HG02642 (cell line): ENCODE measurements around the gene IGF2BP3.

Experiments
- ATAC-seq: cut with Tn5 transposase; IDR thresholded peaks from one replicate; pipeline ENCODE4 v1.9.1; 2021; ENCODE audit warnings: mild to moderate bottlenecking; ENCODE audit not compliant: unreplicated experiment, poor library complexity

The IGF2BP3 gene

GRCh38 chr7:23389701-23390100 lies 80.6 kb downstream of the IGF2BP3 start:
- no peak for ATAC-seq

GRCh38 chr7:23387583-23387982 lies 82.7 kb downstream of the IGF2BP3 start:
- ATAC-seq = no peak

DNA sequence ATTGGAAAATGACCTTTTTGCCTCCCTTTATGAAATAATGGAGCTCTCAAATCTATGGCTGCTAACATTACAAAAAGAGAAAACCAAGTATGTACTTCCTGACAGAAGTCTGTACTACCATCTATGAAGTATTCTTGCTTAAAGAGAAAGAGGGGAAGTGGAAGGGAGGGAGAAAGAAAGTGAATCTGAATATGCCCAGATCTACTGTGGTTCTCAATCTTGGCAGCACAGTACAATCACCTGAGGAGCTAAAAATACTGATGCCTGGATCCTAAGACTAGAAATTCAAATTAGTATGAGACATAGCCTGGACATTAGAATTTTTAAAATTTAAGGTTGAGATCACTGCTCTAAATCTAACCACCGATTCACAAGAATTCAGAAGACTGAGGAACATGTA lies 85.2 kb downstream of the IGF2BP3 start:
- no peak for ATAC-seq

DNA sequence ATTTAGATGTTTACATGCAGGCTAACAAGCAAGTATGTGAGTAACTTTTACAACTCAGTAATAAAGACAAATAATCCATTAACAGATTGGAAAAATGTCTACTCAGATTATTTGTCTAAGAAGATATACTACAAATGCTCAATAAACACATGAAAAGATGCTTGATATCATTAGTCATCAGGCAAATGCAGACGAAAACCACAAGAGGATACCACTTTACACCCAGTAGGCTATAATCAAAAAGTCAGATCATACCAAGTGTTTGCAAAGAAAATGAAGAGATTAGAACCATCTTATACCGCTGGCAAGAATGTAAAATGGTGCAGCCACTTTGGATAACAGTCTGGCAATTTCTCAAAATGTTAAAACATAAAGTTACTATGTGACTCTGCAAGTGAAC lies 87.1 kb downstream of the IGF2BP3 start:
- no peak for ATAC-seq

DNA sequence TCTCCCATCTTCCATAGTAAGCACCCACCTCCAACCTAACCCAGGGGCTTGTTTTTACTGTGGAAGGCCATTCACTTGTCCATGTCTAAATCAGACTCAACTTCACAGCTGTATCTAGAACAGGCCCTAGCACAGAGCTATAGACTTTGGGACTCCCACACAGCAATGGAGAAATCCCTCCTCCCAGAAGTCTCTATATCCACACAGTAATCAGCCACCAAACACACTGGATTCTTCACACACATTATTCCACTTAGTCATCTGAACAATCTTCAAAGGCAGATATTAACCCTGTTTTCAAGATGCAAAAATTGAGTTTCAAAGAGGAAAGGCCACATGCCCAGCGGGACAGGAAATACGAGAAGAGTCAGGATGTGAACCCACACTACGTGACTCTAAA lies 89.3 kb downstream of the IGF2BP3 start:
- ATAC-seq = no peak

- ATAC-seq = no peak
Observed at GRCh38 chr7:23380556-23380955, 89.7 kb downstream of the IGF2BP3 start.

DNA sequence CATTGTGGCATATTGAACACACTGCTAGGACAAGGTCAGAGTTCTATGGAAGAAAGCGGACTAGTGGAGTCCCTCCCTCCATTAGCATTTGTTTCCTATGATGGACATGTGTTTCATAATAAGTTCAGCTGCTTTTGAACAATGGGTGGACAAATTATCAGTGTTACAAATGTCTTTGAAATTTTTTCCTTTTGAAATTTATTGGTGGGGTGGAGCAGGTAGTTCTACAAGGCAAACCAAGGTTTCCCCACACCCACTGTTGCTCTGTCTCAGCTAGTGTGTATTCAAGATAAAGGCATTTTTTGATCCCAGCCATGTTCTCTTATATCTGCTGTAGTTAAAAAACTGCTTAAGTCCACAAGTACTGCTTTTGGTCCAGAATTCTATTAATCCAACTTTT lies 91.3 kb downstream of the IGF2BP3 start:
- ATAC-seq = no peak

- no peak for ATAC-seq
Observed at GRCh38 chr7:23377134-23377533, 93.2 kb downstream of the IGF2BP3 start.

GRCh38 chr7:23373151-23374004 lies 96.9 kb downstream of the IGF2BP3 start:
- peak; percentile 76 for ATAC-seq

- ATAC-seq = no peak
Observed at GRCh38 chr7:23372611-23373010, 97.7 kb downstream of the IGF2BP3 start.

DNA sequence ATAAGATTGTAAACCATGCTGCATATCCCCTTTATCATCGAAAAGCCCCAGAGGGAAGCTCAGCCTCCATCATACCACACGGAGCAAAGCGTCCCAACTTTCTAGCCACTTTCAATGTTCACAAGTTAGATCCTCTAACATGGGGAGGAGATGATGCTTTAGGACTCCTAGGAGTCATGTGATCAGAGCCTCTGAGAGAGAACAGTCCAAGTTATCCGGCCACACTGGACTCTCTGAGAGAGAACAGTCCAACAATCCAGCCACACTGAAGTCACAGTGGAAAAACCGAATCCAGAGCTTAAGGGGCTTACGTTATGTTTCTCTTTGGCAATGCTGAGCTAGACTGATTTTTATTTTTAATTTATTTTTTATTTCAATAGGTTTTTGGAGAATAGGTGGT lies 98.6 kb downstream of the IGF2BP3 start:
- no peak for ATAC-seq

- ATAC-seq = no peak
Observed at GRCh38 chr7:23369695-23370404, 100.4 kb downstream of the IGF2BP3 start.

- no peak for ATAC-seq
Observed at GRCh38 chr7:23369100-23369499, 101.2 kb downstream of the IGF2BP3 start.

- ATAC-seq = no peak
Observed at GRCh38 chr7:23358152-23358674, 112.1 kb downstream of the IGF2BP3 start.

GRCh38 chr7:23357190-23358093 lies 112.8 kb downstream of the IGF2BP3 start:
- ATAC-seq = peak; percentile 51

- no peak for ATAC-seq
Observed at GRCh38 chr7:23356726-23357125, 113.6 kb downstream of the IGF2BP3 start.

DNA sequence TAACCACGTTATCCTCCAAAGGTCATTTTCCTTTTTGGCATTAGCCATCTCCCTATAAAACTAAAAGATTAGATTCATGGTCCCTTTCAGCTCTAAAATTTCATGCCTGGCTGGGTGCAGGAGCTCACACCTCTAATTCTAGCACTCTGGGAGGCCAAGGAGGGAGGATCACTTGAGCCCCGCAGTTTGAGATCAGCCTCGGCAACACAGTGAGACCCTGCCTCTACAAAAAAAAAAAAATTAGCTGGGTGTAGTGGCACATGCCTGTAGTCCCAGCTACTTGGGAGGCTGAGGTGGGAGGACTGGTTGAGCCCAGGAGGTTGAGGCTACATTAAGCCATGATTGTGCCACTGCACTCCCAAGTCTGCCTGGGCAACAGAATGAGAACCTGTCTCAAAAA lies 114.1 kb downstream of the IGF2BP3 start:
- no peak for ATAC-seq

DNA sequence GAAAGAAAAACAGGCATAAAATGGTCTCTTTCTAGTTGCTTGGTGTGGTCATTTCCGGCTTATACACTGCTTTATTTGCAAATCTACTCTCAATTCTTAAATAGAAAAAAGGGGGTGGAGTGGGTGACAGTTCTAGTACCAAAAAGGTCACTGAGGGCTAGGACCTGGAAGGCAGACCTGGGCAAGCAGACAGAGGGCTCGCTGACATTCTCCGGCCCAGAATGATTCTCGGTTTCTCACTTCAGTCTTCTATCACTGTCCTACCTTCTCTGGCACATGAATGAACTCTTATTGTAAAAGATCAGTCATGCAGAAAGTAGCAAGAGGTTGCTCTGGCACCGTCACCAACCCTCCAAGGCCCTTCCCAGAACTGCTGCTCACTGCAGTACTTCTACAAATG lies 117.1 kb downstream of the IGF2BP3 start:
- no peak for ATAC-seq

- no peak for ATAC-seq
Observed at GRCh38 chr7:23350466-23350865, 119.8 kb downstream of the IGF2BP3 start.

GRCh38 chr7:23349484-23350157 lies 120.7 kb downstream of the IGF2BP3 start:
- ATAC-seq = no peak
